Vagina (tissue), 2 donors: ENCODE results near the gene MACROD2.

ENCODE experiments used
- POLR2A ChIP-seq, 2 donors: fragments of 450-650 bp; IDR thresholded peaks; one replicate each; pipeline ENCODE4 v1.6.1; 2017; ENCODE audit warnings: antibody characterized with exemption in 2 of 2, mild to moderate bottlenecking in 2 of 2, moderate library complexity in 2 of 2
- POLR2AphosphoS5 ChIP-seq, 2 donors: sonication (generic); formaldehyde crosslinking; IDR thresholded peaks; one replicate each; pipeline ENCODE4 v1.9.0; 2017; ENCODE audit warnings: antibody characterized with exemption in 2 of 2, mild to moderate bottlenecking in 2 of 2, low read depth in 1 of 2; ENCODE audit not compliant: insufficient read depth in 1 of 2
- TF ChIP-seq, protein P1 (sequence below), 3 experiments: fragments of 450-650 bp in 2 of 3; fragments of 200-600 bp in 1 of 3; sonication (generic) in 1 of 3; IDR thresholded peaks; one replicate each; pipeline ENCODE4 v1.5.1; 2017 to 2019; ENCODE audit warnings: antibody characterized with exemption in 3 of 3, mild to moderate bottlenecking in 2 of 3, moderate library complexity in 2 of 3

GRCh38 chr20:14116037-14116436 is 120.7 kb downstream of the MACROD2 start:
- no peak for TF ChIP-seq POLR2A (IDR thresholded peaks at IDR 0.05)
- TF ChIP-seq, protein P1, sequence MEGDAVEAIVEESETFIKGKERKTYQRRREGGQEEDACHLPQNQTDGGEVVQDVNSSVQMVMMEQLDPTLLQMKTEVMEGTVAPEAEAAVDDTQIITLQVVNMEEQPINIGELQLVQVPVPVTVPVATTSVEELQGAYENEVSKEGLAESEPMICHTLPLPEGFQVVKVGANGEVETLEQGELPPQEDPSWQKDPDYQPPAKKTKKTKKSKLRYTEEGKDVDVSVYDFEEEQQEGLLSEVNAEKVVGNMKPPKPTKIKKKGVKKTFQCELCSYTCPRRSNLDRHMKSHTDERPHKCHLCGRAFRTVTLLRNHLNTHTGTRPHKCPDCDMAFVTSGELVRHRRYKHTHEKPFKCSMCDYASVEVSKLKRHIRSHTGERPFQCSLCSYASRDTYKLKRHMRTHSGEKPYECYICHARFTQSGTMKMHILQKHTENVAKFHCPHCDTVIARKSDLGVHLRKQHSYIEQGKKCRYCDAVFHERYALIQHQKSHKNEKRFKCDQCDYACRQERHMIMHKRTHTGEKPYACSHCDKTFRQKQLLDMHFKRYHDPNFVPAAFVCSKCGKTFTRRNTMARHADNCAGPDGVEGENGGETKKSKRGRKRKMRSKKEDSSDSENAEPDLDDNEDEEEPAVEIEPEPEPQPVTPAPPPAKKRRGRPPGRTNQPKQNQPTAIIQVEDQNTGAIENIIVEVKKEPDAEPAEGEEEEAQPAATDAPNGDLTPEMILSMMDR (IDR thresholded peaks at IDR 0.05), result no peak
- TF ChIP-seq POLR2AphosphoS5 (IDR thresholded peaks at IDR 0.05; ENCODE audit: insufficient read depth in 1 of 2, low read depth in 1 of 2), result no peak
